Ovary (tissue), 9 donors: ENCODE results near the gene UBE2C. TPM values are rescaled to one million over a fixed set of nuclear protein-coding genes. Genes with fewer than 3 reads are reported as not detected.

Experiments used
- DNase-seq, 5 donors: peaks; one replicate each; pipeline ENCODE4 v3.0.0-alpha.2; 2019 to 2020
- H3K27ac ChIP-seq, 2 donors: fragments of 200-600 bp; one replicate each; pipeline versions ENCODE4 v1.5.1 to v1.8.0; 2019 to 2022
- H3K27me3 ChIP-seq: fragments of 200-600 bp; one replicate; pipeline ENCODE4 v1.8.0; 2022
- H3K36me3 ChIP-seq: fragments of 200-600 bp; sonication (generic); one replicate; pipeline ENCODE4 v1.5.1; 2019
- H3K4me1 ChIP-seq: one replicate; pipeline ENCODE4 v1.8.1; 2013; ENCODE audit warnings: mild to moderate bottlenecking, moderate library complexity; ENCODE audit not compliant: insufficient read depth
- H3K4me3 ChIP-seq: fragments of 200-600 bp; sonication (generic); one replicate; pipeline ENCODE4 v1.5.1; 2017
- H3K9me3 ChIP-seq, 2 donors: fragments of 200-600 bp in 1 of 2; sonication (generic) in 1 of 2; one replicate each; pipeline versions ENCODE4 v1.5.1 to v1.8.1; 2013 to 2019; ENCODE audit warnings: mild to moderate bottlenecking in 1 of 2, moderate library complexity in 1 of 2
- EP300 ChIP-seq: sonication (generic); formaldehyde crosslinking; IDR thresholded peaks from one replicate; pipeline ENCODE4 v1.6.1; 2017; ENCODE audit warnings: antibody characterized with exemption
- POLR2A ChIP-seq: fragments of 450-650 bp; IDR thresholded peaks from one replicate; pipeline ENCODE4 v1.6.1; 2017; ENCODE audit warnings: antibody characterized with exemption, mild to moderate bottlenecking, moderate library complexity
- WGBS, 3 donors: extraction: QIAGEN DNeasy Blood & Tissue Kit in 1 of 3; methylation state at CpG; one replicate each; pipeline versions ENCODE4 v1.1.5 to v1.1.7; 2013 to 2017; 5-methylcytosine and 5-hydroxymethylcytosine counted together
- intact Hi-C, 4 donors: fragments of 100-400 bp; cut with DNase I; formaldehyde crosslinking; loops; one replicate each; pipeline versions ENCODE4 v1.11.0 to v1.15.1; 2022 to 2023
- polyA plus RNA-seq, 2 donors: library from polyadenylated mRNA; stranded (reverse); fragments of 200-250 nt in 1 of 2; fragments of 350-450 nt in 1 of 2; fragmentation: Illumina TruSeq in 1 of 2; extraction: RNeasy Lipid Tissue Mini Kit (QIAGEN cat#74804) in 1 of 2; gene quantifications; one replicate each; pipeline ENCODE4 v1.2.3, GENCODE V29; 2013 to 2014
- total RNA-seq, 7 donors: library from RNA; depleted of rRNA in 2 of 7; stranded (reverse); fragments of >200 nt in 2 of 7; fragmentation: NEBNext Ultra II Directional in 3 of 7; extraction: Animal tissue kit (Norgen Biotek cat#: 25700) in 3 of 7; gene quantifications; one replicate each; pipeline versions ENCODE4 v1.1.0 to v1.2.4, GENCODE V29; 2016 to 2023
- TF ChIP-seq, protein P1 (sequence below), 3 donors: fragments of 450-650 bp in 2 of 3; fragments of 200-600 bp in 1 of 3; IDR thresholded peaks; one replicate each; pipeline versions ENCODE4 v1.5.1 to v1.8.0; 2016 to 2022; ENCODE audit warnings: antibody characterized with exemption in 3 of 3, mild to moderate bottlenecking in 1 of 3
- donor health status: DM: no; HTN: no; CAD: no; lungs with moderate emphysema.
- donor health status: DM: no; HTN: no; CAD: no.
- donor health status: Bipolar disorder and iron deficiency.
- donor health status: DM: yes; HTN: yes; CAD: no.
- donor health status: DM: no; HTN: no; CAD: no.
- donor health status: DM: yes; HTN: yes; CAD: no.

UBE2C gene
- total and polyA plus RNA-seq, 9 donors = 0.69 to 5.6 (median 1.6) TPM; not detected in 3

DNA sequence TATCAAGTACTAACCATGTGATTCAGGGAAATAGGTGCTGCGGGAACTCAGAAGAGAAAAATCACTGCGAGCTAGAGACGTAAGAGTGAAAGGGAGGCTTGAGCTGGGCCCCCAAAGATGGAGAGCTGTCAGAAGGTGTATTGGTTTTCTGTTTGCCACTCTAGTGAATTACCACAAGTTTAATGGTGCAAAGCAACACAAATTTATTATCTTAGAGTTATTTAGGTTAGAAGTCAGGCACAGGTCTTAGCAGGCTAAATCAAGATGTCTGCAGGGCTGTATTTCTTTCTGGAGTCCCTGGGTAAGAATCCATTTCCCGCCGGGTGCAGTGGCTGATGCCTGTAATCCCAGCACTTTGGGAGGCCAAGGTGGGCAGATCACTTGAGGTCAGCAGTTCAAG, 47.5 kb downstream of the UBE2C start:
- intact Hi-C loops = no loop called here
- Histone ChIP-seq H3K27me3 (no peaks in the 10 kb centered on the region), H3K4me3 (no peak overlapping the region), H3K9me3 (no peaks in the 10 kb centered on the region), H3K4me1 (peaks cover 8% of the 10 kb centered on the region), H3K36me3 (no peaks in the 10 kb centered on the region), H3K27ac (no peak overlapping the region)
- TF ChIP-seq EP300 (no peak), POLR2A (no peak)
- TF ChIP-seq, protein P1, sequence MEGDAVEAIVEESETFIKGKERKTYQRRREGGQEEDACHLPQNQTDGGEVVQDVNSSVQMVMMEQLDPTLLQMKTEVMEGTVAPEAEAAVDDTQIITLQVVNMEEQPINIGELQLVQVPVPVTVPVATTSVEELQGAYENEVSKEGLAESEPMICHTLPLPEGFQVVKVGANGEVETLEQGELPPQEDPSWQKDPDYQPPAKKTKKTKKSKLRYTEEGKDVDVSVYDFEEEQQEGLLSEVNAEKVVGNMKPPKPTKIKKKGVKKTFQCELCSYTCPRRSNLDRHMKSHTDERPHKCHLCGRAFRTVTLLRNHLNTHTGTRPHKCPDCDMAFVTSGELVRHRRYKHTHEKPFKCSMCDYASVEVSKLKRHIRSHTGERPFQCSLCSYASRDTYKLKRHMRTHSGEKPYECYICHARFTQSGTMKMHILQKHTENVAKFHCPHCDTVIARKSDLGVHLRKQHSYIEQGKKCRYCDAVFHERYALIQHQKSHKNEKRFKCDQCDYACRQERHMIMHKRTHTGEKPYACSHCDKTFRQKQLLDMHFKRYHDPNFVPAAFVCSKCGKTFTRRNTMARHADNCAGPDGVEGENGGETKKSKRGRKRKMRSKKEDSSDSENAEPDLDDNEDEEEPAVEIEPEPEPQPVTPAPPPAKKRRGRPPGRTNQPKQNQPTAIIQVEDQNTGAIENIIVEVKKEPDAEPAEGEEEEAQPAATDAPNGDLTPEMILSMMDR (IDR thresholded peaks at IDR 0.05) = no peak
- 82 to 88% (median 86%) methylated on average over 5 of the region's 5 CpGs for WGBS, 3 donors
- peak in 1 of 5 donors; percentile 3 for DNase-seq

DNA sequence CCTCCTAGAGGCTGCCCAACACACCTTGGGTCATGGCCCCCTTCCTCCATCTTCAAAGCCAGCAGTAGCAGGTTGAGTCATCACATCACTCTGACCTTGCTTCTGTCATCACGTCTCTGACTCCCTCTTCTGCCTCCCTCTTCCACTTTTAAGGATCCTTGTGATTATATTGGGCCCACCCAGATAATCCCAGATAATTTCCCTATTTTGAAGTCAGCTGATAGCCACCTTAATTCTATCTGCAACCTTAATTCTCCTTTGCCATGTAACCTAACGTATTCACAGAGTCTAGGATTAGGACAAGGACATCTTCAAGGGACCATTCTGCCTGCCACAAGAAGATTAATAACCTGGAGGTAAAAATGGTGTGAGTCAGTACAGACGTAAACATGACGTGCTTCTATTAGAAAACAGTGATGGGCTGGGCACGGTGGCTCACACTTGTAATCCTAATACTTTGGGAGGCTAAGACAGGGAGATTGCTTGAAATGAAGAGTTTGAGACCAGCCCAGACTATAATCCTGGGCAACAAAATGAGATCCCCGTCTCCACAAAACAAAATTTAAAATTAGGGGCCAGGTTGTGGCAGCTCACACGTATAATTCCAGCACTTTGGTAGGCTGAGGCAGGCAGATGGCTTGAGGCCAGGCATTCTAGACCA, 48.2 kb downstream of the UBE2C start:
- Histone ChIP-seq H3K27me3 (no peaks in the 10 kb centered on the region), H3K4me1 (peaks cover 8% of the 10 kb centered on the region), H3K36me3 (no peaks in the 10 kb centered on the region), H3K4me3 (no peak overlapping the region), H3K27ac (no peak overlapping the region), H3K9me3 (no peaks in the 10 kb centered on the region)
- DNase-seq = peak in 1 of 5 donors; percentile 22
- intact Hi-C loops = no loop called here
- 64 to 76% (median 70%) methylated on average over 7 of the region's 7 CpGs for WGBS, 3 donors
- TF ChIP-seq, protein P1 (IDR thresholded peaks at IDR 0.05) = no peak
- no peak for TF ChIP-seq EP300

DNA sequence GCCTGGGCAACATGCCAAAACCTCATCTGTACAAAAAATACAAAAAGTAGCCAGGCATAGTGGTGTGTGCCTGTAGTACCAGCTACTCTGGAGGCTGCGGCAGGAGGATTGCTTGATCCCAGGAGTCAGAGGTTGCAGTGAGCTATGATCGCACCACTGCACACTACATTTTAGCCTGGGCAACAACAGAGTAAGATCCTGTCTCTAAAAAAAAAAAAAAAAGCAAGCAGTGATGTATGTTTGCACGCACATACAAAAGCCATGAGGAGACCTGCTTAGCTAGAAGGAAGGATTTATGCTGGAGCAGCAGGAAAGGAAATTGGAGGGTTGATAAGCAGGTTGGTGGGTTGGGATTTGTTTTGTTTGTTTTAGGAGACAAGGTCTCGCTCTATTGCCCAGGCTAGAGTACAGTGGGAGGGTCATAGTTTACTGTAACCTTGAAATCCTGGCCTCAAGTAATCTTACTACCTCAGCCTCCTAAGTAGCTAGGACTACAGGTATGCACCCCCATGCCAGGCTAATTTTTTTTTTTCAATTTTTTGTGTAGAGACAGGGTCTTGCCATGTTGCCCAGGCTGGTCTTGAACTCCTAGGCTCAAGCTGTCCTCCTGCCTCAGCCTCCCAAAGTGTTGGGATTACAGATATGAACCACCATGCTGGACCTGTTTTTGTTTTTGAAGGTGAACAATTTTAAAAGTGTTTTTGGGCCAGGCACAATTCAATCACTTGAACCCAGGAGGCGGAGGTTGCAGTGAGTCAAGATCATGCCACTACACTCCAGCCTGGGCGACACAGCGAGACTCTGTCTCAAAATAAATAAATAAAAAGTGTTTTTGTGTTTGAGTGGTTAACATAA, 49.0 kb downstream of the UBE2C start:
- no peak overlapping the region for H3K4me3 ChIP-seq
- no peak overlapping the region for H3K27ac ChIP-seq
- WGBS, 3 donors = 88 to 93% (median 89%) methylated on average over 7 of the region's 7 CpGs
- no peaks in the 10 kb centered on the region for H3K36me3 ChIP-seq
- peaks cover 3% of the 10 kb centered on the region for H3K4me1 ChIP-seq
- H3K27me3 ChIP-seq = no peaks in the 10 kb centered on the region
- no peak for DNase-seq
- intact Hi-C loops = no loop called here
- TF ChIP-seq EP300 = no peak
- TF ChIP-seq, protein P1 (IDR thresholded peaks at IDR 0.05) = no peak
- no peak for TF ChIP-seq POLR2A
- H3K9me3 ChIP-seq = no peaks in the 10 kb centered on the region

DNA sequence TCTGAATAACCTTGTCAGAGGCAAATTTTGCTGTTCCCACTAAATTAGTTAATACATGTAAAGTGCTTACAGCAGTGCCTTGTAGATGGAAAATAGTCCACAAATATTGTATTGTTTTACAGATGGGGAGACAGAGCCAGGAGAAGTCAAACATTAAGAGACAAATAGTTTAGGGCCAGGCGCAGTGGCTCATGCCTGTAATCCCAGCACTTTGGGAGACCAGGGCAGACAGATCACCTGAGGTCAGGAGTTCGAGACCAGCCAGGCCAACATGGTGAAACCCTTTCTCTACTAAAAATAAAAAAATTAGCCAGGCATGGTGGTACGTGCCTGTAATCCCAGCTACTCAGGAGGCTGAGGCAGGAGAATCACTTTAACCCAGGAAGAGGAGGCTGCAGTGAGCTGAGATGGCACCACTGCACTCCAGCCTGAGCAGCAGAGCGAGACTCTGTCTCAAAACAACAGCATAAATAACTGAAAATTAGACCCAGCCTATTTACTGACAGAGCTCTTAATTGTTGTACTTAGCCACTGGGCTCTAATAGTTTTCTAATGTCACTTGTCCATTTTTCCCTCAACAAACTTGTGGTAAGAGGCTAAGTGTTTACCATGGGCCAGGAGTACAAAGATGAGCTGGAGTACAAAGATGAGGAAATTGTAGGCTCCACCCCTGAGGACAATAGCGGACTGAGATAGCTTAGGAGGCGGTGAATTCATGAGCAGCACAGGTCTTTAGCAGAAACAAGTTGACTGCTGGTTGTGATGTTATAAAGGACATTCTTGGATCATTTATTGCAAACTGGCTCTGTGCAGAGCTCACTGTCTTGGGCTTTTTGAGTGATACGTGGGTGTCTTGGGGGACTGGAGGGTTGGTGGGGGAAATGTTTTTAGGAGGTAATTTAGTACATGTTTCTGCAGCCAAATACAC, 51.4 kb downstream of the UBE2C start:
- peak in 1 of 5 donors; percentile 4 for DNase-seq
- Histone ChIP-seq H3K36me3 (no peaks in the 10 kb centered on the region), H3K9me3 (no peaks in the 10 kb centered on the region), H3K27ac (no peak overlapping the region), H3K4me3 (no peak overlapping the region), H3K27me3 (no peaks in the 10 kb centered on the region), H3K4me1 (peaks cover 1% of the 10 kb centered on the region)
- 85 to 90% (median 87%) methylated on average over 7 of the region's 7 CpGs for WGBS, 3 donors
- TF ChIP-seq POLR2A (no peak), EP300 (no peak)
- intact Hi-C loops = no loop called here
